Thoracic aorta (tissue), 2 donors: ENCODE measurements around the gene ARID1B. TPM values are rescaled to one million over a fixed set of nuclear protein-coding genes. Genes with fewer than 3 reads are reported as not detected.
A peak's percentile ranks its signal among the peaks of the same experiment; 100 is the strongest.

Experiments used
- ATAC-seq: fragments of 150-250 bp; one replicate; pipeline ENCODE4 v1.8.0; 2017; ENCODE audit warnings: low read depth; ENCODE audit not compliant: insufficient number of reproducible peaks, low FRiP score
- DNase-seq: peaks from one replicate; pipeline ENCODE4 v3.0.0-alpha.2; 2020; ENCODE audit warnings: low spot score
- H3K27ac ChIP-seq, 2 donors: fragments of 200-600 bp; sonication (generic); 1 replicate in 1 of 2; 2 replicates in 1 of 2; pipeline ENCODE4 v1.5.1; 2016; ENCODE audit warnings: mild to moderate bottlenecking in 2 of 2, moderate library complexity in 2 of 2
- H3K27me3 ChIP-seq: fragments of 200-600 bp; sonication (generic); replicated peaks from 2 replicates; pipeline ENCODE4 v1.6.0; 2016; ENCODE audit warnings: mild to moderate bottlenecking; ENCODE audit not compliant: insufficient read depth
- H3K36me3 ChIP-seq: fragments of 200-600 bp; sonication (generic); one replicate; pipeline ENCODE4 v1.5.1; 2016
- H3K4me1 ChIP-seq, 2 donors: fragments of 200-600 bp; sonication (generic); 1 replicate in 1 of 2; 2 replicates in 1 of 2; pipeline versions ENCODE4 v1.5.1 to v1.6.0; 2016; ENCODE audit warnings: low read depth in 2 of 2, mild to moderate bottlenecking in 1 of 2; ENCODE audit not compliant: control insufficient read depth in 1 of 2
- H3K4me3 ChIP-seq: fragments of 200-600 bp; sonication (generic); 2 replicates; pipeline ENCODE4 v1.5.1; 2016; ENCODE audit warnings: mild to moderate bottlenecking
- H3K9me3 ChIP-seq: fragments of 200-600 bp; sonication (generic); 2 replicates; pipeline ENCODE4 v1.5.1; 2016
- CTCF ChIP-seq: fragments of 200-600 bp; sonication (generic); IDR thresholded peaks from one replicate; pipeline ENCODE4 v1.5.1; 2019; ENCODE audit warnings: antibody characterized with exemption
- total RNA-seq, 2 donors: library from RNA; depleted of rRNA; stranded (reverse); fragments of >200 nt; gene quantifications; one replicate each; pipeline versions ENCODE4 v1.1.0 to v1.2.3, GENCODE V29; 2016

Gene ARID1B
- total RNA-seq, 2 donors from 2014 or later, result 120 to 158 TPM

DNA sequence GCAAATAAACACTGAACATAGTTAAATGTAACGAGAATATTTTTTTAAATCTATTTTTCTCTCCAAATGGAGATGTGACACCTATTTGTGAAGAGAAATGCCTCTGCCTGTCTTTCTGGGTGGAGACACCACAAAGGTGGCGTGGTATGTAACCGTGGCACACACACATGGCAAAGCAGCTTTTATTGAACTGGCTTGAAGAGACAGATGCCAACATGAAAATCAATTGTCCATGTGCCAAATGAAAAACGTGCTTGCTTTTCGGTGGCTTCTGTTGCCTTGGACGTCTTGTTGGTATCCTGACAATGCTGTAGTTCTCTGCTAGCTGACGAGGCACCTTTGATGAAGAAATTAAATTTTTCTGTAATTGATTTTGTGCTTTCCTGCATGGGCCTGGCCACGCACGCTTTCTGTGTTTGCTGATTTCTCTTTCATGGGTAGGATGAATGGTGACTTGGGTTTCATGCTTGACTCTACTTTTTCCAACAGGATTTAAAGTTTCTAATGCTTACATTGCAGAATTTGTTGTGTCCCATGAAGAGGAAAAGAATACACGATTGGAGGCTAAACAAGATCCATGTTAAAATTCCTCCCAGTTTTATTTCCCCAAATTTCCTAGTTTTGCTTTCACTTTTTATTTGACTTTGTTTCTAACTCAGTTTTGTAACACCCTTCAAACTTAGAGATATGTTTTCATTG is 343.5 kb downstream of the ARID1B start:
- H3K36me3 ChIP-seq, result no peaks in the 10 kb centered on the region
- no peak for DNase-seq
- no peaks in the 10 kb centered on the region for H3K9me3 ChIP-seq
- H3K4me3 ChIP-seq, result peak overlapping the region; percentile 23
- no peak overlapping the region for H3K27ac ChIP-seq
- H3K27me3 ChIP-seq, result no peaks in the 10 kb centered on the region
- ATAC-seq, result no peak
- H3K4me1 ChIP-seq, result peaks cover 4 to 36% of the 10 kb centered on the region in 2 donors
- no peak for TF ChIP-seq CTCF

DNA sequence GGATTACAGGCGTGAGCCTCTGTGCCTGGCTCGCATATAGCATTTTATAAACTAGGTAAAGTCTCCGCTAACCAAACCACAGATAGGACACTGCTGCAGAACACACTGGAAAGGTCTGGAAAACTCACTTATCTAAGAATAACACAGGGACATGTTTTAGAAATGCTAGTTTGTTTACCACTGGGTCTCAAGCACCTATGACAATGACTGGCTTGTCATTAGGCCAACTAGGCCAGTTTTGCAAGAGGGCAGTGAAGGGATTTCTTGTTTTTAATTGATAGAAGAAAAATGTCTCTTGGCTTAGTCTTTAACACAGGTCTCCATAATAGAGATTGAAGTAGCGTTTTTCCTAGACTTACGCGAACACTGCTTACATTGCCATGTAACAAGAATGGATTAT is 344.7 kb downstream of the ARID1B start:
- no peaks in the 10 kb centered on the region for H3K36me3 ChIP-seq
- TF ChIP-seq CTCF, result no peak
- no peak overlapping the region for H3K27ac ChIP-seq
- no peak overlapping the region for H3K4me3 ChIP-seq
- no peaks in the 10 kb centered on the region for H3K9me3 ChIP-seq
- no peaks in the 10 kb centered on the region for H3K27me3 ChIP-seq
- DNase-seq, result no peak
- peaks cover 4 to 36% of the 10 kb centered on the region in 2 donors for H3K4me1 ChIP-seq
- no peak for ATAC-seq

DNA sequence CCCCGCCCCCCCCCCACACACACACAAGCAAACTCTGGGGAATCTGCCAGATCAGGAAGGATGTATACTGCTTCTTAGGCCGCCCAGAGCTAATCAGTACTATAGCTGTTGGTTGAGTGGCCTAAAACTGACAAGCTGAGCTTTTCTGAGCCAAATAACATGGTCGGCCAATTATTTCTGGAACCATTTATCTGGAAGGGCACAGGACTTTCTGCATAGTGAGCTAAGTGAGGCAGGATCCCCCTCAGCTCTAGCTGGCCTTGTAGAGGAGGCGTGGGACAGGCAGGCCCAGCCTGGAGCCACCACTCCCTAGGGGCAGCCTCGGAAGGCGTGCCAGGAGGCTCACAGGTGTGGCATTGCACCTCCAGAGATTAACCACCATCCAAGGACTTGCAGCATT is 346.1 kb downstream of the ARID1B start:
- no peaks in the 10 kb centered on the region for H3K36me3 ChIP-seq
- ATAC-seq (no peak), DNase-seq (no peak)
- TF ChIP-seq CTCF, result no peak
- peaks cover 4 to 36% of the 10 kb centered on the region in 2 donors for H3K4me1 ChIP-seq
- H3K4me3 ChIP-seq, result no peak overlapping the region
- peak overlapping the region in 1 of 2 donors; percentile 37 for H3K27ac ChIP-seq
- H3K27me3 ChIP-seq, result no peaks in the 10 kb centered on the region
- H3K9me3 ChIP-seq, result no peaks in the 10 kb centered on the region

DNA sequence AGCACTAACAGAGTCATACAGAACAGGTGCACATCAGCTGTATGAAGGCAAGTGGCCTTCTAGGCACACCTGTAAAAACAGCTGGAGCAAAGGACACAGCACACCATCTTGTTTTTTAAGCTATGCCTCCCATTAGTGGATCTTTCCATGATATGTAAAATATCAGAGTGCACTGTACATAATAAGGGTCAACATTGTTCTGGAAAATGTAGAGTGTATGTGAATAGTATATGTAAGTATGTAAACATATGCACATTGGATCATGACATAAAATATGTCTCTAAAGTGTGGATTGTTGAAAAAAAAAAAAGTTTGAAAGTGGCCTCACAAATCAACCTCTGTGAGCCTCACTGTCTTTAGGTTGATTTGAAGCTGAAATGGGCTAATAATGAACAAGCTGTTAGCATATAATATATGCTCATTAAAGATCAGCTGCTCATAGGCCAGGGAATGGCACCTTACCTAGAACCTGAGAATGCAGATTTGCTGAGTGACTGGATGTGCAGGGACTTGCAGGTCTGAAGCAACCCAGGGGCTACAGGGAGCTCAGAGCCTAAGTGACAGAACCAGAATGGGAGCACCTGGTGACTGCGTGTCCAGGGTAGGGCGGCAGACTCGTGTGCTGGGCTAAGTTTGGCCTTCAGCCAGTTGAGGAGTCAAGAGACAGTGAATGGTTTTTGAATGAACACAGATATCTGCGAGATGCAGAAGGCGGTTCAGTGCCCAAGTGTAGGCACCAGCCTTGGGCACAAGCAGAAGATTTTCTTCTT is 347.5 kb downstream of the ARID1B start:
- H3K4me1 ChIP-seq, result peaks cover 4 to 36% of the 10 kb centered on the region in 2 donors
- no peak for TF ChIP-seq CTCF

GRCh38 chr6:157125531-157125930 is 348.4 kb downstream of the ARID1B start:
- no peak for ATAC-seq
- Histone ChIP-seq H3K27ac (no peak overlapping the region), H3K4me1 (peaks cover 4 to 32% of the 10 kb centered on the region in 2 donors), H3K4me3 (no peak overlapping the region), H3K27me3 (no peaks in the 10 kb centered on the region), H3K9me3 (no peaks in the 10 kb centered on the region), H3K36me3 (no peaks in the 10 kb centered on the region)
- DNase-seq, result no peak
- no peak for TF ChIP-seq CTCF

More for the DNA sequence above, 347.5 kb downstream of the ARID1B start:
- DNase-seq (no peak), ATAC-seq (no peak)
- Histone ChIP-seq H3K27me3 (no peaks in the 10 kb centered on the region), H3K27ac (no peak overlapping the region), H3K36me3 (no peaks in the 10 kb centered on the region), H3K4me3 (no peak overlapping the region), H3K9me3 (no peaks in the 10 kb centered on the region)
